NCI-H2107 treated with DMSO at 0.1 percent for 48 hours (cell line): Measurements from ENCODE around the gene FBXO21.
"Not testable (repeated sequence)": the region's sequence is repeated elsewhere in the genome, so short reads cannot be mapped to it uniquely, and the experiment has no call there.

Experiments used
- DNase-seq: peaks from one replicate; lab custom pipeline; 2025; ENCODE audit not compliant: unreplicated experiment; lab: John Stamatoyannopoulos, UW

FBXO21 gene

DNA sequence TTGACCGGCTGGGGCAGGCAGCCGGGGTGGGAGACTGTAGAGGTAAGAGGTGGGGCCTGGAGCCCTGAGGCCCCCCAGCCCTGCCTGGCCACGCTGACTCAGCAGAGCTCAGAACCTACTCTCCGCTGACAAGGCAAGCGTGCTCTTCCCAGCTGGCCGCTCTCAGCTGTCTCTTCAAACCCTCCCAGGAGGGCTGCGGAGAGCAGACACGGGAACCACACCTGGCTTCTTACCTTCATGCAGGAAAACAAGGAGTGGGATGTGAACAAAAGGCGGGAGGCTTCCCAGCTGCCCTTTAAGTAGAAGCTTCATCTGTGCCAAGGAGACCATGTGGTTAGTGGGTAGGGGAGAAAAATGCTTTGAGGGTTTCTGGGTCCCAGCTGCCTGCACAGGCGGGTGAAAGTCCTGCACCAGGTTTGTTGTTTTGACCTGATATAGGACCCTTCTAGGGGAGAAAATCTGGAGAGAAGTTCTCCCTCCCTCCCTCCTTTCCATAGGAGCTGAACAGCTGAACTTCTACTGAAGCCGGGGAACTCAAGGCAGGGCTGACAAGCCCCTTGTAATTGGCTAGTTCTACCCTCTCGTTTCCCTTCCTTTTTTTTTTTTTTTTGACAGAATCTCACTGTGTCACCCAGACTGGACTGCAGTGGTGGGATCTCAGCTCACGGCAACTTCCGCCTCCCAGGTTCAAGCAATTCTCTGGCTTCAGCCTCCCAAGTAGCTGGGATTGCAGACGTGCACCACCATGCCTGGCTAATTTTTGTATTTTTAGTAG lies 78.3 kb downstream of the FBXO21 start:
- peak; percentile 99 for DNase-seq

DNA sequence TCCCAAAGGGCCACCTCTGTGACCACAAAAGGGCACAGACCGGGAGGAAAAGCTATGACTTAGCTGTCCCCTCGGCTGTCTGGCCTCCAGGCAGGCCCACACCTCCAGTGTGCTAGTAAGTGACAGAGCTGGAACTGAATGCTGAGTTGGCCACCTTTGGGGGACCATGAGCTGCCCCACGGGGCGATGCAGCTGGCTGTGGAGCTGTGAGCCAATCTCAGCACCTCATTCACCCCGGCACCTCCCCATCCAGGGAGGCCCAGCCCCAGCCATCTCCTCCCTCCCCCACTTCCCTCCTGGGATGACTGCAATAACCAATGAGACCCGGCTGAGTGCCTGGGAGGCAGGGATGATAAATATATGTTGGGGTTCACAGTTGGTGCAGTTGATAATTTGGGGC lies 78.9 kb downstream of the FBXO21 start:
- peak; percentile 85 for DNase-seq

DNA sequence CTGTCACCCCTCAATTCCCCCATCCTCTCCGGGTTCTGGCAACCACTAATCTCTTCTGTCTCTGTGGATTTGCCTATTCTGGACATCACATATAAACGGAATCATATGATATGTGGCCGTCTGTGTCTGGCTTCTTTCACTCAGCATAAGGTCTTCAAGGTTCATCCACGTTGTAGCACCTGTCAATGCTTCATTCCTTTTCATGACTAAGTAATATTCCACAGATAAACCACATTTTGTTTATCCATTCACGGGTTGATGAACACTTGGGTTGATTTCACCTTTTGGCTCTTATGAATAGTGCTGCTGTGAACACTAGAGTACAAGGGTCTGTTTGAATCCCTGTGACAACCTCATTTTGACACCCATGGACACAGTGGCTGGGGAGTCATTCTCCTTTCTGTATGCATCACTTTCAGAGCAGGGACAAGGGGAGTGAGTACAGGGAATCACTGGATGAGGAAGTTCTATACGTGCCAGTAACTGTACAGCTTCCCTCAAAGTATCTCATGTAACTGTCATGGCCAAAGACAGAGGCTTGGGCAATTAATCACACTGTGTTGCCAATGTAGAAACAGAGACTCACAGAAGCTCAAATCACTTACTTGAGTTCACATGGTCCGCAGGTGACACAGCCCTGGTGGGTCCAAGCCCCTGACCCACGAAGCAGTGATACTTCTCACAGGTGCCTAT lies 80.2 kb downstream of the FBXO21 start:
- DNase-seq = no peak

DNA sequence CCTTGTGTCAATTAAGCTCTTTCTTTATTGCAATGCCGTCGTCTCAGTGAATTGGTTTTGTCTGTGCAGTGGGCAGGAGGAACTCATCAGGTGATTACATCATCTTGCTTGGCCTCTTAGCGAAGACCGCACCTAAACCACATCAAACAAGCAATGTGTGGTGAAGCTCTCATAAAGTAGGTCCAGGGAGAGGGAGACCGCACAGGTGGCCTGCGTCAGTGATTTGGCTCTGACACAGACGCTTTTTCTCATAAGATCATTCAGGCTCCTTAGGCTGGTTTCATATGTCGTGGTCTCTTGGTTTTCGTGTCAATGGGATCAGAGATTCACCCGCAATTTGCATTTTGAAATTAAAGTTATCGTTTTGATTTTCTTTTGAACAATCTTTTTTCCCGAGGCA lies 84.4 kb downstream of the FBXO21 start:
- peak; percentile 90 for DNase-seq

DNA sequence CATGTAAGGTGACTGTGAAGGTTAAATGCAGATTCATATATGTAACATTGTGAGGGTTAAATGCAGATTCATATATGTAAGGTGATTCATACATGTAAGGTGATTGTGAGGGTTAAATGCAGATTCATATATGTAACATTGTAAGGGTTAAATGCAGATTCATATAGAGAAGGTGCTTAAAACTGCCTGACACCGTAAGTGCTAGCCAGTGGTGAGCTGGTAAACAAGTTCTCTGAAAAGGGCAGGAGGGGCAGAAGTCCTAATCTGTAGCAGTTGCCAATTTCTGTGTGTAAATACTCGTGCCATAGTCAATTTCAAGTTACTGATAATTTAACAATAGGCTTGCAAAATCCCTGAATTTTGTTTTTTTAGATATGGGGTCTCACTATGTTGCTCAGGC lies 86.3 kb downstream of the FBXO21 start:
- DNase-seq = not testable (repeated sequence)

DNA sequence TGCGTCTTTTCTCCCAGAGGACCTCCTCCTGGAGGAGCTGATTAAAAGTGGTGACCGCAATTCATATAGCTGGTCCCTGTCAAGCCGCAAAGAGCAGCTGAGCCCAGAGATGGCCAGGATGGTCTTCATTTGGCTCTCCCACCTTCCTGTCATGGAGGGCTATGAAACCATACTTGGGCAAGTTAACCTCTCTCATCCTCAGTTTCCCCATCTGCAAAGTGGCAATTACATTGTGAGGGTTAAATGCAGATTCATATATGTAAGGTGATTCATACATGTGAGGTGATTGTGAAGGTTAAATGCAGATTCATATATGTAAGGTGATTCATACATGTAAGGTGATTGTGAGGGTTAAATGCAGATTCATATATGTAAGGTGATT lies 87.5 kb downstream of the FBXO21 start:
- DNase-seq = no peak

DNA sequence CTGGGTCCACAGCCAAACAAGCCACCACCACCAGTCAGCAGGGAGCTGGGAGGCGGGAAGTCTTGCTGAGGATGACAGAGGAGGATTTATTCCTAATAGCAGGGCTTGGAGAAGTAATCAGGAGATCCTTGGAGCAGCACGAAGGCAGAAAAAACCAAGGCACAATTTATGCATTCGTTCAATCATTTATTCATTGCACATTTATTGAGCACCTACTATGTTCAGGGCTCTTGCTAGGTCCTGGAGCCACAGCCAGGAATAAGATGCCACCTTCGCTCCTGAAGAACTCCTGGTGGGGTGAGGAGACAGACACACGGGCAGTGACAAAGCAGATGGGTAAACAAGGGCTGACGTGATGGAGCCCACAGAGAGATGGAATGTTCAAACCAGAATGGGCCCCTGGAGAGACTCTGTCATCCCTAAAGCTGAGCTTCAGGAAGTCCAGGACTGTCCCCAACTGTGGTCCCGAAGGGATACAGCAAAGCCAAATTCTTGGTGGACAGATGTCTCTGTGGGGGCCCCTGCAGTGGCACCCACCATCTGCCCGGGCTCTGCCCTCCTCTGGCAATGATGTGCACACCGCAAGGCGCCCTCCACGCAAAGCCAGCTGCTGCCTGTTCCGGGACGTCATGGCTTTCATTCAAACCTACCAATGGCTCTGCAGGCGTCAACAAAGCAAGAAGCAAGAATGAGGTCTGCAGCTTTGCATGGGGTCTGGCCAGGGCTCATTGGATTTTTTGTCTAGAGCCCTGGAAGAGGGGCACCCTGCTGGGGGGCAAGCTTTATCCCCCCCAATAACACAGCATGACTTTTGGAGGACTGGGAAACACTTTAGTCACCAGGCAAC lies 88.1 kb downstream of the FBXO21 start:
- peak; percentile 98 for DNase-seq

DNA sequence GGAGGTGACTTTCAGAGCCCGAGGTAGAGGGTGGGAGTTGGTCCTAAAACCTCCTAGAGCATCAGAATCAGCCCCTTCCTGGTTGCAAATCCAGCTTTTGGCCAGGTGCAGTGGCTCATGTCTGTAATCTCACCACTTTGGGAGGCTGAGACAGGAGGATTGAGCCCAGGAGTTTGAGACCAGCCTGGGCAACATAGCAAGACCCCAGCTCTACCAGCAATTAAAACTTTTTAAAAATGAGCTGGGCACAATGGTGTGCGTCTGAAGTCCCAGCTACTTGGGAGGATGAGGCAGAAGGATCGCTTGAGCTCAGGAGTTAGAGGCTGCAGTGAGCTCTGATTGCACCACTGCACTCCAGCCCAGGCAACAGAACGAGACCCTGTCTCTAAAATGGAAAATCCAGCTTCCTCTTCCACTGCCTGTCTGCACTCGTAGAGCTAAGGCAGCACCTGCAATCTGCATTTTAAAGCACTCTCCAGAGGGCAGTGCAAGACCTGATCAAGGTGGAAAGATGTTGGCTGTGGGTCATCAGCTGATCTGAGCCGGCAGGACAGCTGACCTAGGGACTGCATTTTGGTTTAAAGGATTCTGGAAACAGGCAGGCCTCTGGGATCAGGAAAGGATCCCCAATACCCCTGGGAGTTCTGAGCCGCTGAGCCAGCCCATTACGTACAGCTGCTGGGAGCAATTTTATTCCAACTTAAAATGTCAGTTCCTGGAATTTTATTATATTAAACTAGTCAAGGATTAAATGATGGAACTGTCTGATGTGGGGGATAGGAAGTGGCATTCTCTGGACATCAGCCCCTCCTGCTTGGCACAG lies 89.2 kb downstream of the FBXO21 start:
- DNase-seq = peak; percentile 51

DNA sequence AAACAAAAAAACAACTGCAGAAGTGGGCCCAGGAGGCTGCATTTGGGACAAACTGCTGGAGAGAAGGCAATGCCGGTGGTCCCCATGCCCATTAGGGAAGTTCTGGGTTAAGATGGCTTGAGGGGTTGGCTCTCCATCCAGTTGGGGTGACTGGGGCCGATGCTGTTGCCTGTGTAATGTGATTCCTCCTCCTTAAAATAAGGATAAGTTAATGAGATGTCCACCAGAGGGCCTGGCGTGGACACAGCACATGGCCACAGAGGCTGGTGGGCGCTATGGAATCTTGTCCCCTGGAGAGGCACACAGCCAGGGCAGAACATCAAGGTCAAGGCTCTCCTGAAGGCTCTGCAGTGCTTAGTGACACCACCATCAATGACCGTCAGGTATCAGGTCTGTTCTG lies 90.0 kb downstream of the FBXO21 start:
- no peak for DNase-seq

DNA sequence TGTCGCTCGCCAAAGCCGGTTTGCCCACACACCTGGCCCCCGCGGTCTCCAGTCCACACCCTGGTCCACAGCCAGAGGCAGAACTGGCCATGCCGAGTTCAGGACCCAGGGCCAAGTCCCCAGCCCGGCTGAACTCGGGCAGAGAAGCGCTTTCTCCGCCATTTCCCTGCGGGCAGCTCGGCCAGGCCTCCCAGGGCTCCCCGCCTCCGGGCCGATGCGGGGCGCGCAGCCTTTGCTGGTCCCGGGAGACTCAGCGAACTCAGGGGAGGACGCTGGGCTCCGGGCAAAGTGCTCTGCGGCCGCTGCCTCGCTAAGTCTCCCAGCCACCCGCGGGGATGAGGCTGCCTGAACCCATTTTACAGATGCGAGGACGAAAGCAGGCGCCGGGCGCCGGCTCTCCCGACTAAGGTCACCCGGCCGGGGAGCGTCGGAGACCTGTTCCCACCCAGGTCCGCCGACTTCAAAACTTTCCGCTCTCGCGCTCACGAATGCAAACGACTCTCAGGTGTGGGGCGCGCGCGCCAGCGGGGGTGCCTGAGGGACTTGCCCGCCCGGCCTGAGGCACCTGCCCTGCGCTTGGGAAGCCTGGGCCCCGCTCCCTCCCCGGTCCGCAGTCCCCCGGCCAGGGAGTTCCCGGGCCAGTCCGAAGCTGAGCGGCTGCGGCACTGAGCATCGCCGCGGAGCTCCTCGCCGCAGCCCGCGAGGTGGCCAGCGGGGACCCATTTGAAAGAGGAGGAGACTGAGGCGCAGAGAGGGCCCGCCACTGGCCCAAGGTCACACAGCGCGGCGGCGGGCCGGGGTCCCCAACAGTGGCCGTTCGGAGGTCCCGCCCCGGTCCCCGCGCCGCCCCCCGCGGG lies 91.7 kb downstream of the FBXO21 start:
- no peak for DNase-seq

DNA sequence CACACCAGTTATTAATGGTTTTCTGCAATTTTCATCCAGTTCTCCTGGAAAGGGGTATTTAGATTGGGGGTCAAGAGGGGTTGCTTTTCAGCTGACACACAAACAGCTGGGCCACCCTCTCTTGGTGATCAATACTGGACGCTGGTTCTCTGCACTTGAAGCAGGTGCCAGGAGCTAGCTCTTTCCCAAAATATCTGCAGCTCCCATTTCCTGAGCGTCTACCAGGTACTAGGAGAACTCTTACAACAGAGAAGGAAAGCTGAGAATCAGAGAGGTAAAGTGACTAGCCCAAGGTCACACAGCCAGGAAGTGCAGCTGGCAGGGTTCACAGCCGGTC lies 92.3 kb downstream of the FBXO21 start:
- DNase-seq = no peak

DNA sequence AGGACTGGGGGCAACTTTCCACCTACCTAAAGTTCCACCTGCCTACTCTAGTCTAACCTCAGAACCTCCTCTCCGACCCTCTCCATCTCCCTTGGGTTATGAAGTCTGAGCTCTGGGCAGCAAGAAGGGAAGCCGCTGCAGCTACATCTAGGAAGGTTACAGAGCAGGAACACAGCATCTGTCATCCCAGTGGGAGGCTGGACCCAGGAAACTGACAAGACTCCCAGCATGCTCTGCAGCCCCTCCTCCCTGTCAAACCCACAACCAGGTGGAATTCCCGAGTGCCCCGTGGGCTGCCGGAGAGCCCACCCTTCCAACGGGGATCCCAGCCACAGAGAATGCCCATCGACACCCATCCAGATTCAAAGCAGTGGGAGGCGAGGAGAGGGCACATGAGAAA lies 93.1 kb downstream of the FBXO21 start:
- peak; percentile 82 for DNase-seq

DNA sequence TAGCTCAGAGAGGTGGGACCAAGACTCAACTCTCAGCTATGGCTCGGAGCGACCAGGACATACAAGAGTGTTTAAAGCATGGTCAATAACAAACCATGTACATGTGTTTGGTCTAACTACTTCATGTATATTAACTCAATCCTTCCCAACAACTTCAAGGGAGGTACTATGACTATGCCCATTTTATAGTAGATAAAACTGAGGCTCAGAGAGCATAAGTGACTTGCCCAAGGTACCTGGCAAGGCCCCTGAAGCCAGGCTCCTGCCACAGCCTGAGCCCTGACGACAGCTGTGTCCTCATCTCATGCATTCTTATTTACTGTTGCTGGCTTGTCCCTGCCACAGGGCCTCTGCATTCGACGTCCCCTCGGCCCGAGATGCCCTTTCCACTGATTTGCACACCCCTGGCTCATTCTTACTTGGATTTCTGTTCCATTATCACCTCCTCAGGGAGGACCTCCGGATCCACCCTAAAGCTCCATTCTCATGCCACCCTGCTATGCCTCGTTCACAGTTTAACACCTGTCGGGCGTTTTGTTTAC lies 93.7 kb downstream of the FBXO21 start:
- no peak for DNase-seq

DNA sequence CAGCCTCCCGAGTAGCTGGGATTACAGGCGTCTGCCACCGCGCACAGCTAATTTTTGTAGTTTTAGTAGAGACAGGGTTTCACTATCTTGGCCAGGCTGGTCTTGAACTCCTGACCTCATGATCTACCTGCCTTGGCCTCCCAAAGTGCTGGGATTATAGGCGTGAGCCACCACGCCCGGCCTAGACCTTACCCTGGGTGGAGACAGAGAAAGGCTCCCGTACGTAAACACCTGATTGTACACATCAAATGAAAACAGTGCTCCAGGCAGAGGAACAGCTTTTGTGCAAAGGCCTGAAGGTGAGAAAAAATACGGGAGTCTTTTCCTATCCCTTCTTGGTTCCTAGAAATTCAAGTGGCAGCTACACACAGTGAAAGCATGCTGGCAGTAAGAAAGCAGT lies 95.1 kb downstream of the FBXO21 start:
- not testable (repeated sequence) for DNase-seq

DNA sequence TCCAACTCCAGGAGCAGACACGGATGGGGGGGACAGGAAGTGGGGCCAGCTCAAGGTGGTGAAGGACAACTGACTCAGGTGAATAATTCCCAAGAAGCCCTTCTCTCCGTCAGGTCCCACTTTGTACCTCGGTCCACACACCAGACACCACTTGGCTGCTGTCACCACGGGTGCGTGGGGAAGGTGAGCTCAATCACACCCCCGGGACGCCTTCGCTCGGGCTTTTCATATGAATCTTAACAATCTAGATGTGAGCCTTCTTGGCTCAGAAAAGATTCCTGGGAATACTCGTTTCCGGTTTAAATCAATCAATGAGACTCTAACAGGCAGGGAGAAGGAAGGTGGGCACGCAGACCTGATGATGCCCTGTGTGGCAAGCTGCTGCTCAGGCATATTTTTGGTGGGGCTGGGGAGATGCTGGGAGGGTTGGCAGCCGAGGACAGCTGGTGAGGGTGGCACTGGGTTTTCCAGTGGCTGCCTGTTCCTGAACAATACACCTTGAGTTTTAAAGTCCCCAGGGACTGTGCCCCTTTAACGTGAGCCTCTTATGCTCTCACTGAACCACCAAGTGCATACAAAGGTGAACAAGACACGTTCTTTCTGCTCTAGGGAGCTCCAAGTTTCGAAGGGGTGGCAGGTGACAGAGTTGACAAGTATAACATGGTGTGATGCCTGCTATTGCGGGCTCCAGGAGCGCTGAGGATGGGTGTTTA lies 96.2 kb downstream of the FBXO21 start:
- peak; percentile 98 for DNase-seq

DNA sequence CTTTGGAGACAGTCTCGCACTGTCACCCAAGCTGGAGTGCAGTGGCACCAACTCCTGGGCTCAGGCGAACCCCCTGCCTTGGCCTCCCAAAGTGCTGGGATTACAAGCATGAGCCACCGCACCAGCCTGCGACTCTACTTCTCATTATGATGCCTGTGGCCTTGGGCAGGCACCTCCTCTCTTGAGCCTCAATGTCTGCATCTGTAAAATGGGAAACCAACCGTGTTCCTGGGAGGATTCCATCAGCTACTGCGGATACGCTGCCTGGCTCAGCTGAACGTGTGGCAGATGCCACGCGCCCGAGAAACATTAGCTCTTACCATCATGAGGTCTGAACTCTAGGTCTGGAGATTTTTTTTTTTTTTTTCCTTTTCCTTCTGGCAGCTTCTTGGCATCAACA lies 96.8 kb downstream of the FBXO21 start:
- no peak for DNase-seq

DNA sequence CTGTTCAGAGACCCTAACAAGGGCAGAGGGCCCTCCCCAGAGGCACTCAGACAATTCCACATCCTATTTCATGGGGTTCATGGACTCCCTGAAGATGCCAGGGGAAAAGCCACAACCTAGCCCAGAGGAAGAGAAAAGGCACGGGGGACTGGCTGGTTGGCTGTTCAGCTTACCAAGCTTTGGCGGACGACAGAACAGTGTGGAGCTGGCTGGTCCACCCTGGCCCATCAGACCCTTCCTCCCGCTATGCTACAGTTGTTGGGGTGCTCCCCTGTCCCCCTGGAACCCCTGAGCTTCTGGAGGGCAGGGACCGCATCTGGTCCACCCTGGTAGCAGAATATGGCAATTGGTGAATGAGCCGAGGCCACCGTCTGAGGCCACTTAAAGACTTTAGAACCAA lies 97.4 kb downstream of the FBXO21 start:
- no peak for DNase-seq

DNA sequence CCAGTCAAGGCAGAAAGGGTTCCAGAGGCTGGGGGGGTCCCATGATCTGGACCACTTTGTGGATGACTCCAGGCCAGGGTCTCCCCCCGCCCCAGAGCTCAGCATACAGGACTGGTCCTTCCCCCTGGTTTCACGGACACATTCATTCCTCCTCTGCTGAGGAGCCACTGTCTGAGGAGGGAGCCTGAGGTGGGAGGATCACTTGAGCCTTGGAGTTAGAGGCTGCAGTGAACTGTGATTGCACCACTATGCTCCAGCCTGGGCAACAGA lies 97.8 kb downstream of the FBXO21 start:
- DNase-seq = no peak
